ENCODE data around the gene TMIGD2.
"Not testable (repeated sequence)": the region's sequence is repeated elsewhere in the genome, so short reads cannot be mapped to it uniquely, and the experiment has no call there.

The TMIGD2 gene

GRCh38 chr19:4302243-4302640, at the start of gene TMIGD2:
Gene TMIGD2 (minus strand): TSS chr19:4302389. CDS start chr19:4302385, 4 bp downstream.
- no peak for DNase-seq (ENCODE audit: low read depth in 2 of 2, low spot score in 1 of 2)

- no peak for DNase-seq (ENCODE audit: low read depth in 2 of 2, low spot score in 1 of 2)
Observed at GRCh38 chr19:4350726-4351125, 48.5 kb upstream of the TMIGD2 start.

- no peak for DNase-seq (ENCODE audit: low read depth in 2 of 2, low spot score in 1 of 2)
Observed at GRCh38 chr19:4350111-4350510, 47.9 kb upstream of the TMIGD2 start.

- not testable (repeated sequence) for DNase-seq (ENCODE audit: low read depth in 2 of 2, low spot score in 1 of 2)
Observed at GRCh38 chr19:4349225-4349624, 47.0 kb upstream of the TMIGD2 start.

- no peak for DNase-seq (ENCODE audit: low read depth in 2 of 2, low spot score in 1 of 2)
Observed at GRCh38 chr19:4347521-4347920, 45.3 kb upstream of the TMIGD2 start.

GRCh38 chr19:4346020-4346383, 43.8 kb upstream of the TMIGD2 start:
- no peak for DNase-seq (ENCODE audit: low read depth in 2 of 2, low spot score in 1 of 2)

GRCh38 chr19:4345342-4346019, 43.3 kb upstream of the TMIGD2 start:
- no peak for DNase-seq (ENCODE audit: low read depth in 2 of 2, low spot score in 1 of 2)

- peak; percentile 81 to 84 for DNase-seq (ENCODE audit: low read depth in 2 of 2, low spot score in 1 of 2)
Observed at GRCh38 chr19:4343370-4344307, 41.5 kb upstream of the TMIGD2 start, which contains the start of gene MPND. Gene MPND (plus strand): TSS chr19:4343562. CDS start chr19:4343594, 32 bp downstream.

GRCh38 chr19:4342615-4343369, 40.6 kb upstream of the TMIGD2 start:
- DNase-seq (ENCODE audit: low read depth in 2 of 2, low spot score in 1 of 2): peak; percentile 68 to 77

- no peak for DNase-seq (ENCODE audit: low read depth in 2 of 2, low spot score in 1 of 2)
Observed at GRCh38 chr19:4342314-4342614, 40.1 kb upstream of the TMIGD2 start.

- no peak for DNase-seq (ENCODE audit: low read depth in 2 of 2, low spot score in 1 of 2)
Observed at GRCh38 chr19:4338441-4339355, 36.5 kb upstream of the TMIGD2 start, which contains the start of gene STAP2. Gene STAP2 (minus strand): TSS chr19:4338827. CDS start chr19:4338753, 74 bp downstream.

- DNase-seq (ENCODE audit: low read depth in 2 of 2, low spot score in 1 of 2): no peak
Observed at GRCh38 chr19:4337906-4338440, 35.8 kb upstream of the TMIGD2 start.

GRCh38 chr19:4334929-4335570, 32.9 kb upstream of the TMIGD2 start:
- no peak for DNase-seq (ENCODE audit: low read depth in 2 of 2, low spot score in 1 of 2)

GRCh38 chr19:4329858-4330257, 27.7 kb upstream of the TMIGD2 start:
- no peak for DNase-seq (ENCODE audit: low read depth in 2 of 2, low spot score in 1 of 2)

GRCh38 chr19:4328991-4329681, 26.9 kb upstream of the TMIGD2 start:
- peak in 1 of 2 donors; percentile 32 for DNase-seq (ENCODE audit: low read depth in 2 of 2, low spot score in 1 of 2)

- peak; percentile 94 to 97 for DNase-seq (ENCODE audit: low read depth in 2 of 2, low spot score in 1 of 2)
Observed at GRCh38 chr19:4328243-4328990, 26.2 kb upstream of the TMIGD2 start.

- no peak for DNase-seq (ENCODE audit: low read depth in 2 of 2, low spot score in 1 of 2)
Observed at GRCh38 chr19:4327877-4328242, 25.7 kb upstream of the TMIGD2 start.

GRCh38 chr19:4327252-4327876, 25.2 kb upstream of the TMIGD2 start:
- peak; percentile 41 to 49 for DNase-seq (ENCODE audit: low read depth in 2 of 2, low spot score in 1 of 2)

All from stimulated activated CD8-positive, alpha-beta memory T cell treated with anti-CD3 and anti-CD28 coated beads, Interleukin-4, amount 100 ng/mL, for 4 hours (primary cell).